K562 (cell line): ENCODE results near the gene MTMR4. TPM values are rescaled to one million over a fixed set of nuclear protein-coding genes. Genes with fewer than 3 reads are reported as not detected.
A peak's percentile ranks its signal among the peaks of the same experiment; 100 is the strongest.

ENCODE experiments used
- CTBP1 ChIP-seq: fragments of 450-650 bp; IDR thresholded peaks from 2 replicates; pipeline ENCODE4 v1.6.1; 2016; ENCODE audit warnings: borderline replicate concordance
- CXXC5 ChIP-seq: fragments of 250-450 bp; sonication (Bioruptor Pico); IDR thresholded peaks from 2 replicates; pipeline ENCODE4 v1.8.0; 2022; ENCODE audit warnings: inconsistent platforms, mild to moderate bottlenecking, moderate library complexity
- DACH1 ChIP-seq: fragments of 450-650 bp; IDR thresholded peaks from 2 replicates; pipeline ENCODE4 v1.6.1; 2018; ENCODE audit not compliant: partially characterized antibody
- E2F3 ChIP-seq: fragments of 250-450 bp; sonication (Bioruptor Pico); IDR thresholded peaks from 2 replicates; pipeline ENCODE4 v1.4.0; 2020; ENCODE audit warnings: mild to moderate bottlenecking
- EP300 ChIP-seq: IDR thresholded peaks from 2 replicates; pipeline ENCODE4 v1.6.1; 2012; ENCODE audit warnings: low read length, improper control_type of control experiment
- GATAD2A ChIP-seq: fragments of 450-650 bp; IDR thresholded peaks from 2 replicates; pipeline ENCODE4 v1.6.1; 2017
- HMGN3 ChIP-seq: IDR thresholded peaks from 2 replicates; pipeline ENCODE4 v1.6.1; 2011; ENCODE audit warnings: borderline replicate concordance, low read depth, mild to moderate bottlenecking, mixed read lengths, low read length; ENCODE audit not compliant: insufficient read length; ENCODE audit errors: extremely low read depth
- L3MBTL2 ChIP-seq: fragments of 450-650 bp; IDR thresholded peaks from 2 replicates; pipeline ENCODE4 v1.6.1; 2016; ENCODE audit warnings: mild to moderate bottlenecking, moderate library complexity
- LEF1 ChIP-seq: fragments of 450-650 bp; IDR thresholded peaks from 2 replicates; pipeline ENCODE4 v1.6.1; 2016; ENCODE audit warnings: mild to moderate bottlenecking
- MLLT1 ChIP-seq, 2 experiments: fragments of 450-650 bp; IDR thresholded peaks; 2 replicates each; pipeline ENCODE4 v1.6.1; 2016
- TBL1XR1 ChIP-seq, 2 experiments: IDR thresholded peaks; 2 replicates each; pipeline ENCODE4 v1.6.1; 2012; ENCODE audit warnings: improper control_type of control experiment in 2 of 2, low read length in 2 of 2, mild to moderate bottlenecking in 1 of 2
- XRCC5 ChIP-seq: fragments of 200-400 bp; formaldehyde crosslinking; IDR thresholded peaks from 2 replicates; pipeline ENCODE4 v1.6.1; 2017; ENCODE audit warnings: low read depth, mild to moderate bottlenecking, low read length
- ZZZ3 ChIP-seq: fragments of 450-650 bp; IDR thresholded peaks from 2 replicates; pipeline ENCODE4 v1.6.1; 2016; ENCODE audit warnings: antibody characterized with exemption, mild to moderate bottlenecking, moderate library complexity
- polyA plus RNA-seq, 8 experiments: library from polyadenylated mRNA; depleted of rRNA in 4 of 8; stranded (reverse) in 5 of 8; unstranded in 3 of 8; fragments of >200 nt; fragmentation: Nextera tagmentation in 2 of 8; fragmentation: Illumina TruSeq in 1 of 8; extraction: Ambion mirVana in 2 of 8; extraction: Trizol in 1 of 8; gene quantifications; 2 replicates each; pipeline versions ENCODE4 v1.2.1 to v1.2.3, GENCODE V29; 2011 to 2014; ENCODE audit warnings: inconsistent platforms in 1 of 8, missing spikeins in 1 of 8
- total RNA-seq, 7 experiments: library from RNA; depleted of rRNA in 6 of 7; stranded (reverse); fragments of >200 nt in 6 of 7; fragmentation: Illumina TruSeq in 2 of 7; extraction: Trizol in 2 of 7; gene quantifications; 2 replicates each; pipeline versions ENCODE4 v1.2.1 to v1.2.3, GENCODE V29; 2011 to 2021; ENCODE audit warnings: low replicate concordance in 1 of 7
- TF ChIP-seq, protein P1 (sequence below), 2 experiments: fragments of 450-650 bp in 1 of 2; IDR thresholded peaks; 2 replicates each; pipeline ENCODE4 v1.6.1; 2011 to 2017; ENCODE audit warnings: low read depth in 2 of 2, antibody characterized with exemption in 1 of 2, borderline replicate concordance in 1 of 2, low read length in 1 of 2, mild to moderate bottlenecking in 1 of 2, mixed read lengths in 1 of 2; ENCODE audit not compliant: control insufficient read depth in 1 of 2
- TF ChIP-seq, protein P2 (sequence below): fragments of 250-450 bp; sonication (Bioruptor Pico); IDR thresholded peaks from 2 replicates; pipeline ENCODE4 v1.4.0; 2020; ENCODE audit warnings: mild to moderate bottlenecking, moderate library complexity
- TF ChIP-seq, protein P3 (sequence below): sonication (generic); formaldehyde crosslinking; IDR thresholded peaks from 2 replicates; pipeline ENCODE4 v1.8.0; 2022; ENCODE audit warnings: missing genetic modification reagents, mild to moderate bottlenecking, moderate library complexity, borderline replicate concordance
- TF ChIP-seq, protein P4 (sequence below): sonication (generic); formaldehyde crosslinking; IDR thresholded peaks from 2 replicates; pipeline ENCODE4 v1.8.0; 2022; ENCODE audit warnings: mild to moderate bottlenecking, missing genetic modification reagents

MTMR4 gene
- total and polyA plus RNA-seq, 9 of the 15 experiments (the other 6 are each of a cell fraction or from before 2014, with no cell fraction given) = 8.8 to 45.7 (median 28.7) TPM

DNA sequence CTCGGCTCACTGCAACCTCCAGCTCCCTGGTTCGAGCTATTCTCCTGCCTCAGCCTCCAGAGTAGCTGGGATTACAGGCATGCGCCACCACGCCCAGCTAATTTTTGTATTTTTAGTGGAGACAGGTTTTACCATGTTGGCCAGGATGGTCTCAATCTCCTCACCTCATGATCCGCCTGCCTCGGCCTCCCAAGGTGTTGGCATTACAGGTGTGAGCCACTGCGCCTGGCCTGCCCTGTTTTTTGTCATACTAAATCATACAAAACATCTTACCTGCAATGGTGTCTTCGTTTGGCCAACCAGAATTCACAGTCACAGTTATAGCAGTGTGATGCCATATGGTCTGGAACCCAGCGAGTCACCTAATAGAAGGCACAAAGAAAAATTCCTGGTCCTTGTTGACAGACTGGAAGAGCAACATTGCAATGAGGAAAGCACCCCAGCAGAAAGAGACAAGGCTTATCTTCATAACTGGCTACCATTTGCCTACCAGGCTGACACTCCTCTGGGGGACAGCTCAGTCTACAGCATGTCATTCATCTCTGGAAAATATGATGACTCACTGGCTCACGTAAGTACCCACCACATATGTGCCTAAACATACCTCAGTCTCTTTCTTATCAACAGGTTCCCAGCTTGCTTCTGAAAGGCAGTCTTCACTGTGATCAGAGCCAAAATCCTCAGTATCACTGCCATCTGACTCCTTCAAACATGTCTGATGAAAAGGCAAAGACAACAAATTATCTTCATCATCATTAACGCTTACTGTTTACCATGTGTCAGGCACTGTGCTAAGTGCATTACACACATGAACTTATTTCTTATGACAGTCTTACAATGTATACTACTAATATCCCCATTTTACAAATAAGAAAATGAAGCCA is 22.0 kb downstream of the MTMR4 start (continued):
- TF ChIP-seq, protein P1, sequence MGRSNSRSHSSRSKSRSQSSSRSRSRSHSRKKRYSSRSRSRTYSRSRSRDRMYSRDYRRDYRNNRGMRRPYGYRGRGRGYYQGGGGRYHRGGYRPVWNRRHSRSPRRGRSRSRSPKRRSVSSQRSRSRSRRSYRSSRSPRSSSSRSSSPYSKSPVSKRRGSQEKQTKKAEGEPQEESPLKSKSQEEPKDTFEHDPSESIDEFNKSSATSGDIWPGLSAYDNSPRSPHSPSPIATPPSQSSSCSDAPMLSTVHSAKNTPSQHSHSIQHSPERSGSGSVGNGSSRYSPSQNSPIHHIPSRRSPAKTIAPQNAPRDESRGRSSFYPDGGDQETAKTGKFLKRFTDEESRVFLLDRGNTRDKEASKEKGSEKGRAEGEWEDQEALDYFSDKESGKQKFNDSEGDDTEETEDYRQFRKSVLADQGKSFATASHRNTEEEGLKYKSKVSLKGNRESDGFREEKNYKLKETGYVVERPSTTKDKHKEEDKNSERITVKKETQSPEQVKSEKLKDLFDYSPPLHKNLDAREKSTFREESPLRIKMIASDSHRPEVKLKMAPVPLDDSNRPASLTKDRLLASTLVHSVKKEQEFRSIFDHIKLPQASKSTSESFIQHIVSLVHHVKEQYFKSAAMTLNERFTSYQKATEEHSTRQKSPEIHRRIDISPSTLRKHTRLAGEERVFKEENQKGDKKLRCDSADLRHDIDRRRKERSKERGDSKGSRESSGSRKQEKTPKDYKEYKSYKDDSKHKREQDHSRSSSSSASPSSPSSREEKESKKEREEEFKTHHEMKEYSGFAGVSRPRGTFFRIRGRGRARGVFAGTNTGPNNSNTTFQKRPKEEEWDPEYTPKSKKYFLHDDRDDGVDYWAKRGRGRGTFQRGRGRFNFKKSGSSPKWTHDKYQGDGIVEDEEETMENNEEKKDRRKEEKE (IDR thresholded peaks at IDR 0.05; ENCODE audit: borderline replicate concordance in 1 of 2, control insufficient read depth in 1 of 2, low read depth in 2 of 2, low read length in 1 of 2) = 0 out of 4 replicates have a peak, but pooled peaks of 1 of the 2 experiments have one; percentile 50
- TF ChIP-seq HMGN3 (peak; percentile 40), TBL1XR1 (IDR thresholded peaks at IDR 0.05; ENCODE audit: low read length in 2 of 2) (peak in 1 of 2 experiments; percentile 83; a peak in 2 of 4 replicates), DACH1 (peak; percentile 89), XRCC5 (0 out of 2 replicates have a peak, but pooled peaks have one; percentile 42), MLLT1 (IDR thresholded peaks at IDR 0.05) (peak in 1 of 2 experiments; percentile 36; a peak in 1 of 4 replicates), ZZZ3 (no peak), GATAD2A (peak; percentile 89), EP300 (peak; percentile 95), LEF1 (peak; percentile 96), L3MBTL2 (peak; percentile 61; the same call in 1 of the 2 replicates), CXXC5 (CRISPR knock-in tag) (peak; percentile 89), CTBP1 (peak; percentile 98), E2F3 (CRISPR knock-in tag) (no peak)
- TF ChIP-seq, protein P2, sequence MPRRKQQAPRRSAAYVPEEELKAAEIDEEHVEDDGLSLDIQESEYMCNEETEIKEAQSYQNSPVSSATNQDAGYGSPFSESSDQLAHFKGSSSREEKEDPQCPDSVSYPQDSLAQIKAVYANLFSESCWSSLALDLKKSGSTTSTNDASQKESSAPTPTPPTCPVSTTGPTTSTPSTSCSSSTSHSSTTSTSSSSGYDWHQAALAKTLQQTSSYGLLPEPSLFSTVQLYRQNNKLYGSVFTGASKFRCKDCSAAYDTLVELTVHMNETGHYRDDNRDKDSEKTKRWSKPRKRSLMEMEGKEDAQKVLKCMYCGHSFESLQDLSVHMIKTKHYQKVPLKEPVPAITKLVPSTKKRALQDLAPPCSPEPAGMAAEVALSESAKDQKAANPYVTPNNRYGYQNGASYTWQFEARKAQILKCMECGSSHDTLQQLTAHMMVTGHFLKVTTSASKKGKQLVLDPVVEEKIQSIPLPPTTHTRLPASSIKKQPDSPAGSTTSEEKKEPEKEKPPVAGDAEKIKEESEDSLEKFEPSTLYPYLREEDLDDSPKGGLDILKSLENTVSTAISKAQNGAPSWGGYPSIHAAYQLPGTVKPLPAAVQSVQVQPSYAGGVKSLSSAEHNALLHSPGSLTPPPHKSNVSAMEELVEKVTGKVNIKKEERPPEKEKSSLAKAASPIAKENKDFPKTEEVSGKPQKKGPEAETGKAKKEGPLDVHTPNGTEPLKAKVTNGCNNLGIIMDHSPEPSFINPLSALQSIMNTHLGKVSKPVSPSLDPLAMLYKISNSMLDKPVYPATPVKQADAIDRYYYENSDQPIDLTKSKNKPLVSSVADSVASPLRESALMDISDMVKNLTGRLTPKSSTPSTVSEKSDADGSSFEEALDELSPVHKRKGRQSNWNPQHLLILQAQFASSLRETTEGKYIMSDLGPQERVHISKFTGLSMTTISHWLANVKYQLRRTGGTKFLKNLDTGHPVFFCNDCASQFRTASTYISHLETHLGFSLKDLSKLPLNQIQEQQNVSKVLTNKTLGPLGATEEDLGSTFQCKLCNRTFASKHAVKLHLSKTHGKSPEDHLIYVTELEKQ (CRISPR knock-in tag) = no peak
- TF ChIP-seq, protein P3, sequence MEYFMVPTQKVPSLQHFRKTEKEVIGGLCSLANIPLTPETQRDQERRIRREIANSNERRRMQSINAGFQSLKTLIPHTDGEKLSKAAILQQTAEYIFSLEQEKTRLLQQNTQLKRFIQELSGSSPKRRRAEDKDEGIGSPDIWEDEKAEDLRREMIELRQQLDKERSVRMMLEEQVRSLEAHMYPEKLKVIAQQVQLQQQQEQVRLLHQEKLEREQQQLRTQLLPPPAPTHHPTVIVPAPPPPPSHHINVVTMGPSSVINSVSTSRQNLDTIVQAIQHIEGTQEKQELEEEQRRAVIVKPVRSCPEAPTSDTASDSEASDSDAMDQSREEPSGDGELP (CRISPR knock-in tag) = peak; percentile 67
- TF ChIP-seq, protein P4, sequence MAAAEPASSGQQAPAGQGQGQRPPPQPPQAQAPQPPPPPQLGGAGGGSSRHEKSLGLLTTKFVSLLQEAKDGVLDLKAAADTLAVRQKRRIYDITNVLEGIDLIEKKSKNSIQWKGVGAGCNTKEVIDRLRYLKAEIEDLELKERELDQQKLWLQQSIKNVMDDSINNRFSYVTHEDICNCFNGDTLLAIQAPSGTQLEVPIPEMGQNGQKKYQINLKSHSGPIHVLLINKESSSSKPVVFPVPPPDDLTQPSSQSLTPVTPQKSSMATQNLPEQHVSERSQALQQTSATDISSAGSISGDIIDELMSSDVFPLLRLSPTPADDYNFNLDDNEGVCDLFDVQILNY (CRISPR knock-in tag) = no peak
